ENCODE data around the gene HPCAL4.
A peak's percentile ranks its signal among the peaks of the same experiment; 100 is the strongest.

Gene HPCAL4

GRCh38 chr1:39701049-39701439 is 9.8 kb upstream of the HPCAL4 start:
- DNase-seq, result peak; percentile 30

- no peak for DNase-seq
These were observed 9.1 kb upstream of the HPCAL4 start for GRCh38 chr1:39700348-39700747.

- no peak for DNase-seq
These were observed 8.2 kb upstream of the HPCAL4 start for GRCh38 chr1:39699419-39699818.

GRCh38 chr1:39698568-39698967 is 7.3 kb upstream of the HPCAL4 start:
- DNase-seq, result no peak

- no peak for DNase-seq
These were observed 5.2 kb upstream of the HPCAL4 start for GRCh38 chr1:39696448-39696847.

- no peak for DNase-seq
These were observed 3.8 kb upstream of the HPCAL4 start for GRCh38 chr1:39695016-39695415.

- DNase-seq, result no peak
These were observed 2.8 kb upstream of the HPCAL4 start for GRCh38 chr1:39694026-39694425.

- DNase-seq, result peak; percentile 59
These were observed 1.2 kb upstream of the HPCAL4 start for GRCh38 chr1:39692152-39693074.

- no peak for DNase-seq
These were observed 345 bp downstream of the HPCAL4 start for GRCh38 chr1:39690794-39691382.

- DNase-seq, result no peak
These were observed 1.0 kb downstream of the HPCAL4 start for GRCh38 chr1:39690225-39690624.

GRCh38 chr1:39689635-39690034 is 1.6 kb downstream of the HPCAL4 start:
- DNase-seq, result no peak

GRCh38 chr1:39689214-39689613 is 2.0 kb downstream of the HPCAL4 start:
- no peak for DNase-seq

GRCh38 chr1:39688706-39689105 is 2.5 kb downstream of the HPCAL4 start:
- no peak for DNase-seq

- DNase-seq, result no peak
These were observed 4.0 kb downstream of the HPCAL4 start for GRCh38 chr1:39687243-39687642.

GRCh38 chr1:39685071-39685470 is 6.2 kb downstream of the HPCAL4 start:
- no peak for DNase-seq

GRCh38 chr1:39684313-39684664 is 6.9 kb downstream of the HPCAL4 start:
- DNase-seq, result no peak

- peak; percentile 29 for DNase-seq
These were observed 7.5 kb downstream of the HPCAL4 start for GRCh38 chr1:39683591-39684312.

GRCh38 chr1:39681999-39682398 is 9.2 kb downstream of the HPCAL4 start:
- no peak for DNase-seq

GRCh38 chr1:39681294-39681693 is 9.9 kb downstream of the HPCAL4 start:
- DNase-seq, result no peak

- no peak for DNase-seq
These were observed 10.5 kb downstream of the HPCAL4 start for GRCh38 chr1:39680751-39681150.

GRCh38 chr1:39679821-39680220 is 11.4 kb downstream of the HPCAL4 start:
- DNase-seq, result no peak

- no peak for DNase-seq
These were observed 12.3 kb downstream of the HPCAL4 start for GRCh38 chr1:39678889-39679288.

GRCh38 chr1:39677645-39678044 is 13.6 kb downstream of the HPCAL4 start:
- no peak for DNase-seq
